B cell (primary cell): ENCODE results near the gene OR10A3.

ENCODE experiments used
- CTCF ChIP-seq: fragments of 200-600 bp; IDR thresholded peaks from one replicate; pipeline ENCODE4 v1.8.0; 2022; ENCODE audit warnings: antibody characterized with exemption, mild to moderate bottlenecking
- EZH2 ChIP-seq: IDR thresholded peaks from 2 replicates; pipeline ENCODE4 v1.6.1; 2012; ENCODE audit warnings: borderline replicate concordance, low read depth, mild to moderate bottlenecking, moderate library complexity, low read length; ENCODE audit not compliant: insufficient read depth, poor library complexity, severe bottlenecking

DNA sequence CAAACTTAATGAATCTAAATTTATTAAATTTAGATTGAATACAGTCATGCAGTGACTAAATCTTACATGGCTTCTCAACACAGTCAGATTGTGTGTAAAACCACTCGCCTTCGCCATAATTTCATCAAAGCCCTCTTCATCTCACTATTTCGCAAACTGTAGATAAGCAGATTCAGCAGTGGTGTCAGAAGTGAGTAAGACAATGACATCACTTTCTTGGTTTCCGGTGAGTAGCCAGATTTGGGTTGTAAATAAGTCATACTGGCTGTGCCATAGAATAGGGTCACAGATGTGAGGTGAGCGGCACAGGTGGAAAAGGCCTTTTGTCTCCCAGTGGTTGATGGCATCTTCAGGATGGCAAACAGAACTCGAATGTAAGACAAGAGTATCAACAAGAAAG is 13.9 kb downstream of the OR10A3 start:
- TF ChIP-seq EZH2 = no peak
- no peak for TF ChIP-seq CTCF
